Choroid plexus epithelial cell (primary cell): ENCODE measurements around the gene MYO1A.

Experiments
- DNase-seq: peaks from one replicate; pipeline ENCODE4 v3.0.0-alpha.2; 2010; ENCODE audit warnings: low read depth
- H3K4me3 ChIP-seq: 2 replicates; pipeline ENCODE4 v1.5.1; 2011; ENCODE audit warnings: low read depth, mild to moderate bottlenecking, control low read depth, low read length, moderate library complexity
- TF ChIP-seq, protein P1 (sequence below): conservative IDR thresholded peaks from 2 replicates; pipeline ENCODE4 v1.5.1; 2011; ENCODE audit warnings: low read depth, mild to moderate bottlenecking, control low read depth, inconsistent platforms, low read length, moderate library complexity

The MYO1A gene

GRCh38 chr12:57051011-57051410 is 1.1 kb upstream of the MYO1A start:
- no peak overlapping the region for H3K4me3 ChIP-seq
- DNase-seq: no peak
- TF ChIP-seq, protein P1, sequence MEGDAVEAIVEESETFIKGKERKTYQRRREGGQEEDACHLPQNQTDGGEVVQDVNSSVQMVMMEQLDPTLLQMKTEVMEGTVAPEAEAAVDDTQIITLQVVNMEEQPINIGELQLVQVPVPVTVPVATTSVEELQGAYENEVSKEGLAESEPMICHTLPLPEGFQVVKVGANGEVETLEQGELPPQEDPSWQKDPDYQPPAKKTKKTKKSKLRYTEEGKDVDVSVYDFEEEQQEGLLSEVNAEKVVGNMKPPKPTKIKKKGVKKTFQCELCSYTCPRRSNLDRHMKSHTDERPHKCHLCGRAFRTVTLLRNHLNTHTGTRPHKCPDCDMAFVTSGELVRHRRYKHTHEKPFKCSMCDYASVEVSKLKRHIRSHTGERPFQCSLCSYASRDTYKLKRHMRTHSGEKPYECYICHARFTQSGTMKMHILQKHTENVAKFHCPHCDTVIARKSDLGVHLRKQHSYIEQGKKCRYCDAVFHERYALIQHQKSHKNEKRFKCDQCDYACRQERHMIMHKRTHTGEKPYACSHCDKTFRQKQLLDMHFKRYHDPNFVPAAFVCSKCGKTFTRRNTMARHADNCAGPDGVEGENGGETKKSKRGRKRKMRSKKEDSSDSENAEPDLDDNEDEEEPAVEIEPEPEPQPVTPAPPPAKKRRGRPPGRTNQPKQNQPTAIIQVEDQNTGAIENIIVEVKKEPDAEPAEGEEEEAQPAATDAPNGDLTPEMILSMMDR: no peak

- no peak for DNase-seq
- TF ChIP-seq, protein P1: no peak
- H3K4me3 ChIP-seq: no peak overlapping the region
These were observed 846 bp downstream of the MYO1A start for GRCh38 chr12:57049119-57049446.

DNA sequence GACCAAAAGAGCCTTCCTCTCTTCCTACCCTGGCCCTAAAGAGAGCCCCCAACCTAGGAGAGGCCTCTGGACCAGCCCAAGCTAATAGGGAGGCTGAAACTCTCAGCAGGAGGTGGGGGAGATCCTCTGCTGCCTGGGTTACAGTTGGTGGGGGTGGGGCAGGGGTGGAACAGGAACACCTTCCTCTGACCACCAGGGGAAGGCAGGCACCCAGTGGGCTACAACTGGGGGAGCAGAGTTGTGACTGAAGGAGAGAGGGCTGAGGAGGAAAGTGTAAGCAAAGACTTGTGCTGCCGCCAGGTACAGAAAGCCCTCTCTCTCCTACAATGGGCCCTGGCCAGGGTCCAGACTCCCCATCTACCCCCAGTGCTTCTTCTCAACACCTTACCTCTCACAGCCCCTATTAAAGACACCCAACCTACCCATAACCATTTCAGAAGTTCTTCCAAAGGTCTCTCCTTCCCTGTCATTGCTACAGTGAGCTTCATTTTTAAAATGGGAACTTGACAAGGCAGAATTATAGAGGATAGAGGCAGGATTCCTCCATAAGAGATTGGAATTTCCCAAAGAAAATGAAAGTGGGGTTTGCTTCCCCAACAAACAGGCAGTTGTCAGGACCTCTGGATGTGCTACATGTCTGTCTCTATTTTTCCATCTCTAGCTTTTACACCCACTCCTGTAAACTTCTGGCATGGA is 1.4 kb downstream of the MYO1A start:
- TF ChIP-seq, protein P1: no peak
- no peak for DNase-seq
- H3K4me3 ChIP-seq: no peak overlapping the region

DNA sequence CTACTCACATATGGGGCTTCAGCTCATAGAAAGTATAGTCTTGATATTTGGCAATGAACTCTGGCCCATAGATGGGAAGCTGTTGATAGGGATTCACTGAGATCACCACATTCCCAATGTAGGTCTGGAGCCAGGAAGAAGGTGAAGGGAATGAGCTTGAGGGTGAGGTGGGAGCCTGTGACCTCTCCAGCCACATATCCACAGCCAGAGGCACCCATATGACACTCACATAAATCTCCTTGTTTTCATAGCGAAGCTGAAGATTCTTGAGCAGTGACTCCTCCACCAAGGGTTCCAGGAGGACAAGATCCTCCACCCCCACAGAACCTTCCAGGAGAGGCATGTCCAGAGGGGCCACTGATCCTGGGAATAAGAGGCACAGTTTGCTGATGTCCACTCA is 1.9 kb downstream of the MYO1A start:
- TF ChIP-seq, protein P1: no peak
- DNase-seq: no peak
- no peak overlapping the region for H3K4me3 ChIP-seq

DNA sequence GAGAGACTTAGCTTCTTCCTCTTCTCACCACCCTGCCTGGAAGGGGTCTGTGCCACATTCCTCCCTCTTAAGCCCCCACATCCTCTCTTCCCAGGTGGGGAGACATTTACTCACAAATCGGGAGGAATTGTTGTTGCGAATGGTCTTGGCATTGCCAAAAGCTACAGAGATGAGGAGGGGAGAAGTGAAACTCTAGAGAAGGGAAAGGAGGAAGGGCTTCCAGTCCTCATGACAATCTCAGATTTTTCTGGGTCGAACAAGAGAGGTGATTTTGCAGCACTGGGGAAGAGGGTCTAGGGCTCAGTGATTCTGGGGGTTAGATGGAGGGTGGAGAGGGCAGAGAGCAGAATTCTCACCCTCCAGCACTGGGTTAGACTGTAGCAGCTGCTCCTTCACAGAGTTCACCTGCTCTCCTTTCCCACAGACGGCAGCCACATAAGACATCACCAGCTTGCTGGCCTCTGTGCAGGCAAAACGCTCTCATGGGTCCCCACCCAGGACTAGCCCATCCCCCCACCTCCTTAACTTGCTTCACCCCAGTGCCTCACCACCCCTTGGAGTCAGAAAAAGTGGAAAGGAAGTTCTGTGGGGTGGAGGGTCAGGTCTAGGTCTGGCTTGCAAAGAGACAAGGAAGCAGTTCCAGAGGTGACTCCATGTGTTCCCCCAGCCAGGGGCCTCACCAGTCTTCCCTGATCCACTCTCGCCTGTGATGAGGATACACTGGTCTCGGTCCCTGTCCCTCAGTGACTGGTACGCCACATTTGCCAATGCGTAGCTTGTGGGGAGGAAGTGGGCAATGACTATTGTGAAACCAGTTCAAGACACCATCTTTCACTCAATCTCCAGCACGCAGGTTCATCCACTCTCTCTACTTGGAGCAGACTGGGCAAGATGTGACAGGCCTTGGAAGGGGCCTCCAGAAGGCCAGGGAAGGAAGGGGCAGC is 2.7 kb downstream of the MYO1A start:
- DNase-seq: no peak
- H3K4me3 ChIP-seq: no peak overlapping the region
- TF ChIP-seq, protein P1: no peak

GRCh38 chr12:57046086-57046791 is 3.7 kb downstream of the MYO1A start:
- TF ChIP-seq, protein P1: no peak
- H3K4me3 ChIP-seq: no peak overlapping the region
- no peak for DNase-seq
